Small intestine (tissue), 16 donors: ENCODE data around the gene PCDHB13. TPM values are rescaled to one million over a fixed set of nuclear protein-coding genes. Genes with fewer than 3 reads are reported as not detected.
A peak's percentile ranks its signal among the peaks of the same experiment; 100 is the strongest.
"Not testable (repeated sequence)": the region's sequence is repeated elsewhere in the genome, so short reads cannot be mapped to it uniquely, and the experiment has no call there.

Experiments
- DNase-seq, 2 donors: peaks; one replicate each; pipeline versions ENCODE4 v3.0.0 to v3.0.0-alpha.2; 2013
- FAIRE-seq: peaks from 2 replicates; lab custom pipeline; 2012; peaks lifted over from hg19 to GRCh38; lab: Jason Lieb, UNC
- H3K27ac ChIP-seq, 3 donors: one replicate each; pipeline ENCODE4 v1.5.1; 2013; ENCODE audit warnings: low read length in 2 of 3, mild to moderate bottlenecking in 2 of 3, control low read depth in 1 of 3, inconsistent platforms in 1 of 3, low read depth in 1 of 3, moderate library complexity in 1 of 3
- H3K27me3 ChIP-seq, 3 donors: one replicate each; pipeline ENCODE4 v1.6.1; 2013; ENCODE audit warnings: low read length in 3 of 3, inconsistent platforms in 1 of 3; ENCODE audit not compliant: control insufficient read depth in 3 of 3, insufficient read depth in 3 of 3
- H3K36me3 ChIP-seq, 3 donors: one replicate each; pipeline ENCODE4 v1.6.1; 2013; ENCODE audit warnings: low read length in 3 of 3, inconsistent platforms in 1 of 3, low read depth in 1 of 3, mild to moderate bottlenecking in 1 of 3, moderate library complexity in 1 of 3; ENCODE audit not compliant: control insufficient read depth in 3 of 3, insufficient read depth in 2 of 3
- H3K4me1 ChIP-seq, 3 donors: one replicate each; pipeline ENCODE4 v1.6.1; 2013; ENCODE audit warnings: low read length in 2 of 3, inconsistent platforms in 1 of 3, low read depth in 1 of 3, mild to moderate bottlenecking in 1 of 3, moderate library complexity in 1 of 3; ENCODE audit not compliant: control insufficient read depth in 3 of 3, insufficient read depth in 2 of 3
- H3K4me3 ChIP-seq, 3 donors: one replicate each; pipeline ENCODE4 v1.5.1; 2013; ENCODE audit warnings: low read length in 3 of 3, control low read depth in 1 of 3, inconsistent platforms in 1 of 3, low read depth in 1 of 3, mild to moderate bottlenecking in 1 of 3, moderate library complexity in 1 of 3
- H3K9me3 ChIP-seq, 2 donors: one replicate each; pipeline ENCODE4 v1.6.1; 2013; ENCODE audit warnings: low read depth in 1 of 2, low read length in 1 of 2; ENCODE audit not compliant: control insufficient read depth in 2 of 2, insufficient read depth in 1 of 2
- WGBS, 3 donors: extraction: QIAGEN DNeasy Blood & Tissue Kit; methylation state at CpG; one replicate each; pipeline ENCODE4 v1.1.7; 2013; 5-methylcytosine and 5-hydroxymethylcytosine counted together
- long read RNA-seq, 10 donors: transcript quantifications; one replicate each; lab custom pipeline, GENCODE V29; 2026
- polyA plus RNA-seq, 4 donors: library from polyadenylated mRNA; stranded (reverse) in 3 of 4; unstranded in 1 of 4; fragments of 200-250 nt in 3 of 4; fragments of 120-200 nt in 1 of 4; gene quantifications; one replicate each; pipeline versions ENCODE4 v1.2.1 to v1.2.3, GENCODE V29; 2013
- donor health status: healthy with polysubstance abuse.
- donor health status: control.
- donor health status: control.
- donor health status: Bipolar disorder and iron deficiency.
- donor health status: healthy.

The PCDHB13 gene
- under 1 TPM in 2 of 4 donors, not detected in 2; 0.49 to 0.71 TPM for polyA plus RNA-seq
- long read RNA-seq, donor 1, full-length matches to known transcripts: 3 of 3 reads
- long read RNA-seq, donor 1, partial matches to known transcripts: 0 of 3 reads
- long read RNA-seq, donor 1, other reads (novel, unspliced or antisense): 0 of 3 reads
- long read RNA-seq, donor 2: 0 reads
- long read RNA-seq, donor 3, full-length matches to known transcripts: 2 of 2 reads
- long read RNA-seq, donor 3, partial matches to known transcripts: 0 of 2 reads
- long read RNA-seq, donor 3, other reads (novel, unspliced or antisense): 0 of 2 reads
- long read RNA-seq, donor 4: 0 reads
- long read RNA-seq, donor 5: 0 reads
- long read RNA-seq, donor 6: 0 reads
- long read RNA-seq, donor 7, full-length matches to known transcripts: 6 of 6 reads
- long read RNA-seq, donor 7, partial matches to known transcripts: 0 of 6 reads
- long read RNA-seq, donor 7, other reads (novel, unspliced or antisense): 0 of 6 reads
- long read RNA-seq, donor 8, full-length matches to known transcripts: 1 of 1 reads
- long read RNA-seq, donor 8, partial matches to known transcripts: 0 of 1 reads
- long read RNA-seq, donor 8, other reads (novel, unspliced or antisense): 0 of 1 reads
- long read RNA-seq, donor 9: 0 reads
- long read RNA-seq, donor 10, full-length matches to known transcripts: 3 of 3 reads
- long read RNA-seq, donor 10, partial matches to known transcripts: 0 of 3 reads
- long read RNA-seq, donor 10, other reads (novel, unspliced or antisense): 0 of 3 reads

GRCh38 chr5:141213656-141214339 is at the start of gene PCDHB13:
Gene PCDHB13, plus strand, starts transcription at chr5:141213919. Its CDS starts 205 bp downstream, at chr5:141214124.
- DNase-seq: peak in 1 of 2 donors; percentile 11
- not testable (repeated sequence) for H3K27ac ChIP-seq, H3K36me3 ChIP-seq, H3K4me3 ChIP-seq, FAIRE-seq, H3K27me3 ChIP-seq, H3K4me1 ChIP-seq
- WGBS, 3 donors: 15 to 22% (median 17%) methylated on average over 11 to 14 of the region's 18 CpGs
- H3K9me3 ChIP-seq: peaks cover 1 to 30% of the 10 kb centered on the region in 2 donors

GRCh38 chr5:141172381-141173204 is 41.1 kb upstream of the PCDHB13 start, which contains the start of gene PCDHB7:
Gene PCDHB7, plus strand, starts transcription at chr5:141172644. Its CDS starts 192 bp downstream, at chr5:141172836.
- Histone ChIP-seq H3K4me1 (no peaks in the 10 kb centered on the region), H3K27me3 (no peaks in the 10 kb centered on the region), H3K9me3 (peaks cover 0 to 20% of the 10 kb centered on the region in 2 donors), H3K36me3 (no peaks in the 10 kb centered on the region), H3K27ac (no peak within 1 kb of the TSS), H3K4me3 (peak within 1 kb of the TSS in 1 of 3 donors; percentile 12)
- 33 to 48% (median 36%) methylated on average over 20 of the region's 20 CpGs for WGBS, 3 donors
- DNase-seq (peak; percentile 1 to 11), FAIRE-seq (no peak)

GRCh38 chr5:141174291-141175104 is 39.2 kb upstream of the PCDHB13 start:
- FAIRE-seq, H3K36me3 ChIP-seq, H3K27me3 ChIP-seq, H3K4me3 ChIP-seq, DNase-seq, H3K4me1 ChIP-seq, H3K27ac ChIP-seq: not testable (repeated sequence)
- WGBS, 3 donors: 49 to 72% (median 63%) methylated on average over 52 to 79 of the region's 79 CpGs
- H3K9me3 ChIP-seq: peaks cover 0 to 24% of the 10 kb centered on the region in 2 donors

GRCh38 chr5:141175933-141176332 is 37.8 kb upstream of the PCDHB13 start:
- no peak for DNase-seq
- peak; percentile 96 for FAIRE-seq
- no peaks in the 10 kb centered on the region for H3K4me1 ChIP-seq
- peaks cover 0 to 32% of the 10 kb centered on the region in 2 donors for H3K9me3 ChIP-seq
- WGBS, 3 donors: 65 to 72% (median 68%) methylated on average over 1 of the region's 1 CpG
- no peak overlapping the region for H3K27ac ChIP-seq
- H3K36me3 ChIP-seq: no peaks in the 10 kb centered on the region
- no peak overlapping the region for H3K4me3 ChIP-seq
- no peaks in the 10 kb centered on the region for H3K27me3 ChIP-seq

GRCh38 chr5:141177577-141178191 is 36.0 kb upstream of the PCDHB13 start, which contains the start of gene PCDHB8:
Gene PCDHB8, plus strand, starts transcription at chr5:141177790. Its CDS starts 245 bp downstream, at chr5:141178035.
- H3K9me3 ChIP-seq: peaks cover 0 to 37% of the 10 kb centered on the region in 2 donors
- H3K36me3 ChIP-seq, H3K27me3 ChIP-seq, H3K4me1 ChIP-seq, DNase-seq, H3K4me3 ChIP-seq, FAIRE-seq, H3K27ac ChIP-seq: not testable (repeated sequence)
- 26 to 42% (median 41%) methylated on average over 13 to 15 of the region's 18 CpGs for WGBS, 3 donors

GRCh38 chr5:141179371-141179770 is 34.3 kb upstream of the PCDHB13 start:
- H3K27me3 ChIP-seq, H3K4me1 ChIP-seq, H3K36me3 ChIP-seq, H3K27ac ChIP-seq, DNase-seq, H3K4me3 ChIP-seq, FAIRE-seq: not testable (repeated sequence)
- 49 to 64% (median 57%) methylated on average over 27 to 35 of the region's 39 CpGs for WGBS, 3 donors
- peaks cover 0 to 37% of the 10 kb centered on the region in 2 donors for H3K9me3 ChIP-seq

GRCh38 chr5:141179876-141180275 is 33.8 kb upstream of the PCDHB13 start:
- not testable (repeated sequence) for H3K27me3 ChIP-seq, FAIRE-seq, DNase-seq, H3K4me3 ChIP-seq, H3K27ac ChIP-seq, H3K4me1 ChIP-seq, H3K36me3 ChIP-seq
- H3K9me3 ChIP-seq: peaks cover 0 to 34% of the 10 kb centered on the region in 2 donors
- 37 to 45% (median 42%) methylated on average over 11 to 27 of the region's 32 CpGs for WGBS, 3 donors
